DND-41 (cell line): ENCODE results near the gene R3HDM1.

ENCODE experiments used
- CTCF ChIP-seq: IDR thresholded peaks from 2 replicates; pipeline ENCODE4 v1.5.1; 2012; ENCODE audit warnings: borderline replicate concordance, low read length, moderate library complexity, mild to moderate bottlenecking; ENCODE audit not compliant: poor library complexity, severe bottlenecking; ENCODE audit errors: extremely low read depth
- EZH2 ChIP-seq: IDR thresholded peaks from 3 replicates; pipeline ENCODE4 v1.6.1; 2012; ENCODE audit warnings: borderline replicate concordance, low read depth, mild to moderate bottlenecking, moderate library complexity, low read length, inconsistent platforms; ENCODE audit not compliant: severe bottlenecking

GRCh38 chr2:135552887-135553286, 21.6 kb downstream of the R3HDM1 start:
- TF ChIP-seq EZH2 = no peak
- TF ChIP-seq CTCF = no peak
